Endothelial cell of umbilical vein (primary cell): Measurements from ENCODE around the gene ZNF730. TPM values are rescaled to one million over a fixed set of nuclear protein-coding genes. Genes with fewer than 3 reads are reported as not detected.

Experiments
- BruUV-seq: library from RNA; stranded (reverse); fragments of 400-500 nt; replicated peaks from 2 replicates; lab custom pipeline; 2021; lab: Mats Ljungman, UMichigan
- CTCF ChIA-PET: fragments of 300-600, 350-600 bp; sonication (Branson Sonifier 250); formaldehyde crosslinking; loops from one replicate; lab custom pipeline; 2021; ENCODE audit warnings: antibody characterized with exemption, inconsistent platforms; lab: Charles Lee
- POLR2A ChIA-PET: fragments of 300-600, 350-600 bp; sonication (Branson Sonifier 250); formaldehyde crosslinking; loops from one replicate; lab custom pipeline; 2021; ENCODE audit warnings: antibody characterized with exemption, inconsistent platforms; lab: Charles Lee
- DNase-seq: peaks from one replicate; pipeline ENCODE4 v3.0.0-alpha.2; 2011; ENCODE audit warnings: low read depth, low spot score
- FAIRE-seq: peaks from 2 replicates; lab custom pipeline; 2011; peaks lifted over from hg19 to GRCh38; lab: Jason Lieb, UNC
- H2AFZ ChIP-seq: 2 replicates; pipeline ENCODE4 v1.6.0; 2012; ENCODE audit warnings: low read depth, low read length, control low read depth, inconsistent platforms
- H3K27ac ChIP-seq: 2 replicates; pipeline ENCODE4 v1.5.1; 2011; ENCODE audit warnings: low read depth, mild to moderate bottlenecking, control low read depth, low read length, moderate library complexity; ENCODE audit not compliant: insufficient read depth
- H3K27me3 ChIP-seq, 2 experiments: 2 replicates each; pipeline versions ENCODE4 v1.6.0 to v1.6.1; 2011; ENCODE audit warnings: low read length in 2 of 2, mixed read lengths in 1 of 2; ENCODE audit not compliant: control insufficient read depth in 2 of 2, insufficient read depth in 2 of 2
- H3K36me3 ChIP-seq, 2 experiments: 2 replicates in 1 of 2; 3 replicates in 1 of 2; pipeline ENCODE4 v1.5.1; 2011; ENCODE audit warnings: low read length in 2 of 2, mild to moderate bottlenecking in 1 of 2, moderate library complexity in 1 of 2; ENCODE audit not compliant: control insufficient read depth in 2 of 2, insufficient read depth in 2 of 2; ENCODE audit errors: extremely low read depth in 1 of 2
- H3K4me1 ChIP-seq: 3 replicates; pipeline ENCODE4 v1.5.1; 2011; ENCODE audit warnings: mild to moderate bottlenecking, low read length; ENCODE audit not compliant: control insufficient read depth, insufficient read depth; ENCODE audit errors: extremely low read depth
- H3K4me2 ChIP-seq: 2 replicates; pipeline ENCODE4 v1.6.1; 2011; ENCODE audit warnings: low read length, control low read depth, mixed read lengths; ENCODE audit not compliant: insufficient read depth
- H3K4me3 ChIP-seq, 3 experiments: fragments of 200-600 bp in 1 of 3; sonication (generic), shearing (Covaris generic) in 1 of 3; replicated peaks in 1 of 3; 2 replicates each; pipeline ENCODE4 v1.5.1; 2011 to 2016; ENCODE audit warnings: control low read depth in 3 of 3, low read length in 3 of 3, mild to moderate bottlenecking in 2 of 3, inconsistent platforms in 1 of 3, low read depth in 1 of 3, moderate library complexity in 1 of 3; ENCODE audit not compliant: insufficient read depth in 1 of 3
- H3K79me2 ChIP-seq: 2 replicates; pipeline ENCODE4 v1.6.0; 2012; ENCODE audit warnings: low read length, inconsistent platforms; ENCODE audit not compliant: control insufficient read depth, insufficient read depth
- H3K9ac ChIP-seq: replicated peaks from 2 replicates; pipeline ENCODE3; 2011; ENCODE audit warnings: low read length, control low read depth; ENCODE audit not compliant: insufficient read depth; ENCODE audit errors: extremely low read depth
- H3K9me1 ChIP-seq: replicated peaks from 3 replicates; pipeline ENCODE4 v1.6.0; 2011; ENCODE audit warnings: mild to moderate bottlenecking, low read length; ENCODE audit not compliant: control insufficient read depth, insufficient read depth; ENCODE audit errors: extremely low read depth
- H3K9me3 ChIP-seq: replicated peaks from 2 replicates; pipeline ENCODE4 v1.5.1; 2012; ENCODE audit warnings: low read length, inconsistent platforms; ENCODE audit not compliant: control insufficient read depth, insufficient read depth
- H4K20me1 ChIP-seq: replicated peaks from 2 replicates; pipeline ENCODE3; 2011; ENCODE audit warnings: mild to moderate bottlenecking, low read length; ENCODE audit not compliant: control insufficient read depth, insufficient read depth; ENCODE audit errors: extremely low read depth
- CTCF ChIP-seq, 2 donors: IDR thresholded peaks; 1 replicate in 1 of 2; 2 replicates in 1 of 2; pipeline ENCODE4 v1.5.1; 2011; ENCODE audit warnings: low read length in 2 of 2, mild to moderate bottlenecking in 2 of 2, moderate library complexity in 2 of 2, control low read depth in 1 of 2, inconsistent platforms in 1 of 2, low read depth in 1 of 2; ENCODE audit not compliant: insufficient read depth in 1 of 2; ENCODE audit errors: extremely low read depth in 1 of 2
- EZH2 ChIP-seq: IDR thresholded peaks from 2 replicates; pipeline ENCODE4 v1.6.1; 2012; ENCODE audit warnings: borderline replicate concordance, low read depth, mild to moderate bottlenecking, moderate library complexity, low read length, inconsistent platforms; ENCODE audit not compliant: severe bottlenecking
- FOS ChIP-seq: IDR thresholded peaks from 2 replicates; pipeline ENCODE4 v1.6.1; 2011; ENCODE audit warnings: mild to moderate bottlenecking, low read length, moderate library complexity, borderline replicate concordance; ENCODE audit not compliant: insufficient read depth
- GATA2 ChIP-seq: IDR thresholded peaks from 2 replicates; pipeline ENCODE4 v1.7.0; 2011; ENCODE audit warnings: low read depth, mild to moderate bottlenecking, moderate library complexity, mixed read lengths, low read length; ENCODE audit not compliant: insufficient read length, insufficient read depth
- JUN ChIP-seq: IDR thresholded peaks from 2 replicates; pipeline ENCODE4 v1.6.1; 2011; ENCODE audit warnings: borderline replicate concordance, low read depth; ENCODE audit not compliant: insufficient read length, insufficient read depth
- MAX ChIP-seq: IDR thresholded peaks from 2 replicates; pipeline ENCODE4 v1.6.1; 2011; ENCODE audit not compliant: insufficient read depth, insufficient read length
- MYC ChIP-seq: IDR thresholded peaks from one replicate; pipeline ENCODE4 v1.6.1; 2011; ENCODE audit warnings: mild to moderate bottlenecking, low read depth, low read length
- POLR2A ChIP-seq: IDR thresholded peaks from 2 replicates; pipeline ENCODE4 v1.6.1; 2012; ENCODE audit warnings: low read depth, mild to moderate bottlenecking, control low read depth, low read length
- POLR2AphosphoS5 ChIP-seq: IDR thresholded peaks from 2 replicates; pipeline ENCODE4 v1.6.1; 2012; ENCODE audit warnings: low read depth, mild to moderate bottlenecking, control low read depth, low read length, moderate library complexity; ENCODE audit not compliant: insufficient read depth
- dilution Hi-C: fragments of 300-500 bp; cut with MboI; formaldehyde crosslinking; loops from one replicate; pipeline ENCODE4 v1.15.0; 2019; ENCODE audit warnings: low sequenced_read_pairs; ENCODE audit not compliant: extremely low pct_ligation_motif_present
- intact Hi-C: fragments of 100-400 bp; cut with micrococcal nuclease; formaldehyde crosslinking; loops from one replicate; pipeline ENCODE4 v1.10.0; 2022
- polyA plus RNA-seq, 4 experiments: library from polyadenylated mRNA; depleted of rRNA in 3 of 4; stranded (reverse) in 3 of 4; unstranded in 1 of 4; fragments of >200 nt; gene quantifications; 2 replicates each; pipeline versions ENCODE4 v1.2.1 to v1.2.3, GENCODE V29; 2011 to 2012; ENCODE audit warnings: missing spikeins in 1 of 4
- total RNA-seq: library from RNA; stranded (reverse); gene quantifications from 2 replicates; pipeline ENCODE4 v1.2.3, GENCODE V29; 2021

The ZNF730 gene
- total and polyA plus RNA-seq, 2 donors (not counting 3 experiments of a cell fraction or from before 2014, with no cell fraction given), result 0.39 to 4.2 TPM

GRCh38 chr19:23145617-23146415 lies 29.0 kb downstream of the ZNF730 start:
- H3K79me2 ChIP-seq, result no peaks in the 10 kb centered on the region
- H4K20me1 ChIP-seq, result no peaks in the 10 kb centered on the region
- no peak overlapping the region for H3K27ac ChIP-seq
- TF ChIP-seq EZH2, result no peak
- no peak for TF ChIP-seq MYC
- no peak for TF ChIP-seq POLR2A
- TF ChIP-seq FOS, result no peak
- TF ChIP-seq GATA2, result no peak
- TF ChIP-seq POLR2AphosphoS5, result no peak
- TF ChIP-seq JUN, result no peak
- TF ChIP-seq MAX, result no peak
- no peak for TF ChIP-seq CTCF (IDR thresholded peaks at IDR 0.05; ENCODE audit: extremely low read depth in 1 of 2, insufficient read depth in 1 of 2, low read depth in 1 of 2, low read length in 2 of 2)
- dilution Hi-C loops (no loop called here), intact Hi-C loops (no loop called here)
- no peak overlapping the region for H3K9ac ChIP-seq
- POLR2A ChIA-PET, result no interaction called here
- CTCF ChIA-PET, result no interaction called here
- H3K36me3 ChIP-seq, result no peaks in the 10 kb centered on the region
- no peak for DNase-seq
- no peaks in the 10 kb centered on the region for H3K4me1 ChIP-seq
- H3K27me3 ChIP-seq, result no peaks in the 10 kb centered on the region
- H2AFZ ChIP-seq, result no peak overlapping the region
- no peak overlapping the region for H3K4me3 ChIP-seq
- peaks cover 2% of the 10 kb centered on the region for H3K9me3 ChIP-seq
- H3K4me2 ChIP-seq, result no peak overlapping the region
- no peaks in the 10 kb centered on the region for H3K9me1 ChIP-seq
- no peak for FAIRE-seq
- no TSS peak for BruUV-seq
